Omental fat pad (tissue), 4 donors: ENCODE results near the gene GRIK3. TPM values are rescaled to one million over a fixed set of nuclear protein-coding genes. Genes with fewer than 3 reads are reported as not detected.

Experiments used
- ATAC-seq: fragments of 150-250 bp; one replicate; pipeline ENCODE4 v1.9.1; 2016; ENCODE audit warnings: mild to moderate bottlenecking, moderate library complexity; ENCODE audit not compliant: low FRiP score
- DNase-seq: peaks from one replicate; pipeline ENCODE4 v3.0.0-alpha.2; 2019; ENCODE audit warnings: low spot score
- total RNA-seq, 4 donors: library from RNA; depleted of rRNA; stranded (reverse); fragments of >200 nt; gene quantifications; one replicate each; pipeline ENCODE4 v1.1.0, GENCODE V29; 2016
- TF ChIP-seq, protein P1 (sequence below), 3 donors: fragments of 450-650 bp; IDR thresholded peaks; one replicate each; pipeline ENCODE4 v1.5.1; 2016 to 2017; ENCODE audit warnings: antibody characterized with exemption in 3 of 3, mild to moderate bottlenecking in 3 of 3, moderate library complexity in 2 of 3

Gene GRIK3
- total RNA-seq, 4 donors from 2014 or later: 0.09 to 0.79 TPM; not detected in 2

GRCh38 chr1:37016121-37016520, 18.2 kb downstream of the GRIK3 start:
- TF ChIP-seq, protein P1, sequence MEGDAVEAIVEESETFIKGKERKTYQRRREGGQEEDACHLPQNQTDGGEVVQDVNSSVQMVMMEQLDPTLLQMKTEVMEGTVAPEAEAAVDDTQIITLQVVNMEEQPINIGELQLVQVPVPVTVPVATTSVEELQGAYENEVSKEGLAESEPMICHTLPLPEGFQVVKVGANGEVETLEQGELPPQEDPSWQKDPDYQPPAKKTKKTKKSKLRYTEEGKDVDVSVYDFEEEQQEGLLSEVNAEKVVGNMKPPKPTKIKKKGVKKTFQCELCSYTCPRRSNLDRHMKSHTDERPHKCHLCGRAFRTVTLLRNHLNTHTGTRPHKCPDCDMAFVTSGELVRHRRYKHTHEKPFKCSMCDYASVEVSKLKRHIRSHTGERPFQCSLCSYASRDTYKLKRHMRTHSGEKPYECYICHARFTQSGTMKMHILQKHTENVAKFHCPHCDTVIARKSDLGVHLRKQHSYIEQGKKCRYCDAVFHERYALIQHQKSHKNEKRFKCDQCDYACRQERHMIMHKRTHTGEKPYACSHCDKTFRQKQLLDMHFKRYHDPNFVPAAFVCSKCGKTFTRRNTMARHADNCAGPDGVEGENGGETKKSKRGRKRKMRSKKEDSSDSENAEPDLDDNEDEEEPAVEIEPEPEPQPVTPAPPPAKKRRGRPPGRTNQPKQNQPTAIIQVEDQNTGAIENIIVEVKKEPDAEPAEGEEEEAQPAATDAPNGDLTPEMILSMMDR (IDR thresholded peaks at IDR 0.05): no peak
- DNase-seq: no peak
- no peak for ATAC-seq

DNA sequence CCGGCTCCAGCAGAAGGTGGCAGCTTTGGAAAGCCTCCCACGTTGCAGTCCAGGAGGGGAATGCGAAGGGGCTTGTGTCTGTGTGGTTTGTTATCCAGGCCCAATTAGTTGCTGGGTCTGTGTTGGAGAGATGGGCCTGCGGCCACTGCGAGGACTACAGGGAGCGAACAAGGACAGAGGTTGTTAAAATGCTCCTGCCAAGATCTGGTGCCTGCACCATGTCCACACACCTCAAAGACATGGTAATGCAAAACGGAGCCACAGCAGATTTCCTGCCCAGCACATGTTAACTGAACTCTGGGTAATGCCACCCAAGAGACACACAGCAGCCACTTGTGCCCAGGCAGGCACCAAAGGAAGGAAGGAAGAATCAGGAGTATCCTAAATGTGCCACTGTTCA, 18.6 kb downstream of the GRIK3 start:
- TF ChIP-seq, protein P1 (IDR thresholded peaks at IDR 0.05): no peak
- no peak for DNase-seq
- ATAC-seq: no peak

- TF ChIP-seq, protein P1 (IDR thresholded peaks at IDR 0.05): no peak
- no peak for ATAC-seq
- DNase-seq: no peak
Measured at GRCh38 chr1:37012226-37012625, 22.1 kb downstream of the GRIK3 start.

- TF ChIP-seq, protein P1 (IDR thresholded peaks at IDR 0.05): no peak
- ATAC-seq (no peak), DNase-seq (no peak)
Measured at GRCh38 chr1:37010011-37010410, 24.3 kb downstream of the GRIK3 start.

DNA sequence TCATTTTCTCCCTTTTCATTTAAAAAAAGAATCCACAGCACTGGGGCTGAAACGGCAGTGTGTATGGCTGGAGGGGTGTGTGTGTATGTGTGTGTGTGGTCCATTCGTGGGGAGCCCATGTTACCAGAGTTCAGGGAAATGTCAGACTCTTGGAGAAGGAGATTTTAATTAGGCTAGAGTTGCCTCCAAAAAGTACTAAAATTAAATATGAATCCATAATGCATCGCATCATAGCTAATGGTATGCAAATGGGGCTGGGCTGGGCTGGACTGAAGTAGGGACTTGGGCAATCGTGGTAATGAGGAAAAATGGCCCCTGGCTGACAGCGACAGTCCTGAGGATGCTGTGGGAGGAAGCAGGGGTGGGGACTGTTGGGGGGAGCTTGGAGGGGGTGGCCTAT, 24.8 kb downstream of the GRIK3 start:
- ATAC-seq (no peak), DNase-seq (no peak)
- TF ChIP-seq, protein P1 (IDR thresholded peaks at IDR 0.05): no peak

GRCh38 chr1:37006132-37006868, 28.0 kb downstream of the GRIK3 start:
- TF ChIP-seq, protein P1 (IDR thresholded peaks at IDR 0.05): no peak
- DNase-seq (no peak), ATAC-seq (no peak)

DNA sequence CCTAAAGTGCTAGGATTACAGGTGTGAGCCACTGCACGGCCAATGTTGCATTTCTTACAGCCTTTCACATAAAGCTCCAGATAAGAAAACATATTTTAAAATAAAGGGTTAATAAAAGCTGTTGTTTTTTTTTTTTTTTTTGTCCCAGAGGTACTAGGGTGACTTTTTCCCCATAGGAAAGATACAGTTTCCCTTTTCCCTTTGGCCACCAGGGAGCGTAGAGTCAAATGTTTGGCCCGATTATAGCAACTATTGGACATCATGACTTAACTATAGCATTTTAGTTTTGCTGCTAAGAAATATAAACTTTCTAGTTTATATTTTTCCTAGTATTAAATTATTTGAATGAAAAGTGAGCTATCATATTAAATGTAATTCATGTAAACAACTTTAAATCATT, 31.4 kb downstream of the GRIK3 start:
- no peak for DNase-seq
- no peak for ATAC-seq
- TF ChIP-seq, protein P1 (IDR thresholded peaks at IDR 0.05): no peak
